DMS53 treated with DMSO at 0.1 percent for 48 hours (cell line): ENCODE measurements around the gene HOXC12.

Experiments used
- DNase-seq: peaks from one replicate; lab custom pipeline; 2025; ENCODE audit not compliant: unreplicated experiment; lab: John Stamatoyannopoulos, UW

Gene HOXC12

DNA sequence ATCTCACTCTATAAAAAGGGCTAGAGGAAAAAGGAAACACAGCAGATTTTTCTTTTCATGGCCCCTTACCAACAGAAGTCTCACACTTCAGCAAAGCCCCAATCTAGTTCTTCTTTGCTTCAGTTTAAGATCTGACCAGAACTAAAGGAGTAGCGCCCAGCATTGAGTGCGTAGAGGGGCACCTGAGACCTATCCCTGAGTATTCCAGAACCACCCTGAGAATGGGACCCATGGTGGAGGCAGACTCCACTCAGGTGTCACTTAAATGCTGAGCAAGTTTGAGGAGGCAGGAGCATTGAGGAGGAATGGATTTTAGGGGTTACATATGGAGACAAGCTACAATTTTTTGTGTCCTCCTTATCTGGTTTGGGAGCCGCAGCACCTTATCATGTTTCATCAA is 16.4 kb downstream of the HOXC12 start:
- DNase-seq, result no peak

- no peak for DNase-seq
Observed at GRCh38 chr12:53971686-53972085, 17.0 kb downstream of the HOXC12 start.

- DNase-seq, result no peak
Observed at GRCh38 chr12:53972152-53972702, 17.5 kb downstream of the HOXC12 start.

DNA sequence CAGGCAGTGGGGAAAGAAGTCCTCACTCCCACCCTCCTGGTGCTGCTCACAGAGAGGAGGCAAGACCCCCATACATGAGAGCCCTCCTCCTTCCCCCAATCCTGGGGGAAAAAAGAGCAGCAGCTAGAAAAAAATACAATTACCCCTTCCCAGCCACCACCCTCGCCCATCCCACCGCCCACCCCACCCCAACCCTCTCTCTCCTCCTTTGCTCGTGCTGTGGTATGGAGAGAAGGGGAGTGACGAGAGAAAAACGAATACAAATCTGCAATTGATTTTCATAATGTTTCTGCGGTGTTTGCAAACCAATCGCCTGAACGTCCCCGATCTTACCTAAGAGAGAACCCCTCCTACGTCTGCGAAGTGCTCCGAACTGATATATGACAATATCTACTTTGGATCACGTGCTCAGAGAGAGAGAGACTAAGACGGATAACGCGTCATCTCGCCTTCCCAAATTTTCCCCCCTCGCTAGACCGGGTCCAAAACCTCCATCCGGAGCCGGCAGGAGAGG is 18.1 kb downstream of the HOXC12 start, which contains the start of gene HOXC11:
TSS of gene HOXC11 (plus strand) at position 405 of the 514 bp plus-strand sequence. CDS start 116 bp downstream, outside the sequence.
- DNase-seq, result no peak

GRCh38 chr12:53973236-53974042 is 18.7 kb downstream of the HOXC12 start:
- DNase-seq, result no peak

- no peak for DNase-seq
Observed at GRCh38 chr12:53974084-53975063, 19.7 kb downstream of the HOXC12 start, which contains the start of gene HOTAIR. Gene HOTAIR, minus strand, starts transcription at chr12:53974954.

- DNase-seq, result no peak
Observed at GRCh38 chr12:53975064-53975471, 20.4 kb downstream of the HOXC12 start.

DNA sequence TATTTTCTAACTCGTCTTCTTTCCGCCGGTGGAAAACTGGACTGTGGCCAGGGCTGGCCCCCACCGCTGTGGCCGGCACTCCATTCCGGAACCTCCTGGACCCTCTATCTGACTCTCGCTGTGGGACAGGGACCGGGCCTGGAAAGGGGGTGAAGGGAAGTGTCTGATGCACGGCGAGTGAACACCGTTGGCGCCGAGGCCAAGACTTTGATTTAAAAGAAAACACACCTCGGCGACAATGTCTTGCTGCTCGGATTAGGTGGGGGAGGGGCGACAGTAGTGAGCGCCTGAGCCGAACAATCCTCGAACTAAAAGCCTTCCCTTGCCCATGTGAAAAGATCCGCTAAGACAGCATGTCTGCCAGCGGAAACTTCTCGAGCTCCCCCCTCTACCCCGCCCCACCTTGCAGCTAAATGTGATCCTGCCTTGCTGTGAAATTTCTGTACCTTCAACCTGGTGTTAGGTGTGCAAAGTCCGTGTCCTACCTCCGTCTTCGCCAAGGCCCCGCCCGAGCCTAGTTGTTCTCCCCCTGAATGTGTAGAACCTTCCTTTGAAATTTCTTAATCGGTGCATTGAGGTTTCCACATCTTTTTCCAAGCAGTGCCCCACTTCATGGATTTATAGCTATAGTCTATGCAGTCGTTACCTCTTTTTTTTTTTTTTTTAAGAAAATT is 20.9 kb downstream of the HOXC12 start:
- no peak for DNase-seq

GRCh38 chr12:53976172-53976822 is 21.6 kb downstream of the HOXC12 start:
- DNase-seq, result no peak

DNA sequence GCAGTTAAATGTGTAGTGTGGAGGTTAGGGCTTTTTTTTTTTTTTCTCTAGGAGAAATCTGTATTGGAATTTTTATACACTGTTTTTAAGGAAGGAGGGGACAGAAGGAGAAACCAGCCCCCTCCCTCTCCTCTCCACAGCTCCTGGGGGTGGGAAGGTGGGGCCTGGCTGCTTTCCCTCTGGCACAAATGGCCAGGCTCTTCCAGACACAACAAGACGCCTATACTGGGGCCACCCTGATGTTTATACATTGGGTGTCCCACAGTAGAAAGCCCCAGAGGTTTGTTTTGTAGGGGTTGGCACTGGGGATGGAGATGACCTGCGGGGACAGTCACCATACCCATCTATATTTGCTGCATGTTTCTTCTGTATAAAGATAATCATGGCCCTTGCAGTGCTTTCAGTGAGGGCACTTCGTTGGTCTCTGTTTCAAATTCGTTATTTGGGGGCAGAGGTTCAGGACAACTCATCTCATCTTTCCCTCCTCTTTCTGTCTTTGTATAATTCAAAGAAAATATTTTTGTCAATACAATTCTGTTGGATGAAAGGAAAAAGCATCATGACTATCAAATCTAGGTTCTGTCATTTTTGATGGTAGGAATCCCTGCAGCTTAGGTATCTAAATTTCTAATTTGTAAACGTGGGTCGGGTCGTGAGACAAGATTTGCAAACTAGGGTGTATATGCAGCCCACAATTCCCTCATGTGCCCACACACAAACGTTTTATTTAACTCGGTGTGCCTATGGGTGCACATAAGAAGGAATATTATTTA is 22.3 kb downstream of the HOXC12 start:
- no peak for DNase-seq

- DNase-seq, result no peak
Observed at GRCh38 chr12:53977596-53978445, 23.1 kb downstream of the HOXC12 start.

DNA sequence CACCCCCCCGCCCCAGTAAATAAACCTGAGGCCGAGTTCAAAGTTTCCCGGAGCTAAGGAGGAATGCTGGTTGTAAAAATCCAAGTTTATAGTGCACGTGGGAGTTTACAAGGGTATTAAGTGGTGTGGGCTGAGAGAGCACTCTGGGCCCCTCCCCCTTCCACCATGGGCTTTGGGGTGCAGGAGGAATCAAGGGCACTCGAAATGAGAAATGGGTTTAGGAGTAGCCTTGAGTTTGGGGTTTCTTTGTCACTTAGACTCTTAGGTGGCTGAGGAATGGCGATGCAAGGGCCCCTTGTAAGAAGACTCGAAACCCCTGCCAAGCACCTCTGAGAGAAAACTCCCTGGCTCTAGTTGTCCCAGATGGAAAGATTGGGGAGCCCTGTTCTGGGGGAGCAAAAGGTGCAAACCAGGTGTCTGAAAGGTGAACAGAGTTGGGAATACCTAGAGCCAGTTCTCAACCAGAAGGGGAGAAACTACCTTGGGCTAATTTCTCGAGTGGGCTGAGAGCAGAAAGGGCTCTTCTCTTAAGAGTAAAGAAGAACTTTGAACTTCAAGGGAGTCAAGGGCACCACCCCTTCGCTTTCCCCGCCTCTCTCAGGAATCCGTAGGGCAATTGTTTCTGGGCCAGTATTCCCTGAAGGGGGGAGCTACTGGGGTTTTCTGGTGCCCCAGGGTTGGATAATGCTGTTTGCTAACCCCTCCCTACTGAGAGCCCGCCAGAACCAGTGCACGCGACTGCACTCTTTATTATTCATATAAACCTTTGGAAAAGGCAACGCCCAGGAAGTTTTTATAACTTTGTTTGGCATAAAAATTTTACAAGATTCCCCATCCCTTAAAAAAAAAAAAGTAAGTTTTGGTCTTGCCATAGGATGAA is 24.0 kb downstream of the HOXC12 start:
- DNase-seq, result no peak

GRCh38 chr12:53980104-53980801 is 25.6 kb downstream of the HOXC12 start:
- no peak for DNase-seq

DNA sequence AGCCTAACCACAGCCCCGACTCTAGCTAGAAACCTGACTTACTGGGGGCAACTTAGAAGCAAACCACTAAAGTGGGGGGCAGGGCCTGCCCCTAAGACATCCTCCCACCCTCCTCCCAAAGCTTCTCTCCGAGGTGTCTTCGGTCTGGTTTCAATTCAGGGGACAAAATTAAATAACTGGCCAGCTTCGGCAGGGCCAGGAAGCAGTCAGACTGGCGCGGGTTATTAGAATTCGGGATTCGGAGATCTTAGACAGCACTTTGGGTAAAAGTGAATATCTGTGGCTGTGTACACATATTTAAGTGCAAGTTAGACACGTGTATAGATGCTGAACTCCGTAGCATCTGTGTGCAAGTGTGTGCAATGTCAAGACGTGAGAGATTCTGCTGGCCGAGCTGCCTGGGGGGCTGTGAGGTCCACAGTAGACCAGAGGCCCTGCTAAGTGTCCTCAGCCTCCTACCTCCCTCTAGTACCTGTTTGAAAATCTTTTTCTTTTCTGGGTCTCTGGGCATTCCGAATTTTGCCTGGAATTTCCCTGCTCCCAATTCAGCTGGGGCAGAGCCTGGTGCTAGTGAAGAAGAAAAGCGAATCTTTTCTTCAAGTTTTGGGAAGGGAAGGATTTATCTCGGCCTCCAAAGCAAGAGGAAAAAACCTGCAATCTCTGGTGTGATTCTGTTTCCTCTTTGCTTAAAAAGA is 26.2 kb downstream of the HOXC12 start:
- no peak for DNase-seq

DNA sequence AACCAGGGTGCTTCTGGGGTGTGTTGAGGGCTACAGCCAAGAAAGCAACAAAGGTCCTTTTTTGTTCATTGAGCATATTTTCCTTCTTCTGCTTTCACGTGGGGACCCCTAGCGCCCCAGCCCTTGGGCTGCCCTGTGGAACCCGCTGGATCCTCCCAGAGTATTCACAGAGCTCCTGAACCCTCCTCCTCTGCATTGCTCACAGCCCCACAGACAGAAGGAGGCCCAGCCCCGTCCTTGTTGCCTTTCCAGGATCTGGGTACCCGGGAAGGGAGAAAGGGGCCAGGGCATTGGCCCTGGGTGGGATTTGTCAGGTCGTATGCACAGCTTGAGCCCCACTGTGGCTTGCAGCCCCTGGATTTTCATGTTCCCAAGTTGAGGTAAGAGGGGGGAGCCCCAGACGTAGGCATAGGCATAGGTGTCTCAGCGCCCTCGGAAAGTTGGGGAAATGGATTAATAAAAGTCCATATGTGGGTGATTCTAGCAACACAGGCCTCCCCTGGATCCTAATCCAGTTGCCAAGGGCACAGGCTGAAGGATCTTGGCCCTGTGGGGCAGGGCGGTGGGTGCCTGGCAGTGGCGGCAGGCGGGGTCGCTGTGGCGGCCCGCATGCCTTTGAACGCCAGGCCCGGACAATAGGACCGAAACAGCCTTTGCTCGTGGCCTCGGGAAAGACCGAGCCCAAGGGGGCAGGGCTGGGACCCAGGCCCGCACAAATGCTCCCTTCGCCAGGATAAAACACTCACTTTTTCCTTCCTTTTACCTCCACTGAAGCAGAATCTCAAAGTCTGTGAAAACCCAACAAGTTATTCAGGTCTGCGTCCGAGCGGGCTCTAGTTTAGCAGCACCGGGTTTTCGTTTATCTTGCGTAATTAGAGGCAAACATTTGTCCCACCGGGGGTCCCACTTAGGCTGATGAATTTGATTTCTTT is 27.2 kb downstream of the HOXC12 start:
- DNase-seq, result no peak
